ENCODE data around the gene CDK8. TPM values are rescaled to one million over a fixed set of nuclear protein-coding genes. Genes with fewer than 3 reads are reported as not detected.

Gene CDK8
- total and polyA plus RNA-seq, 2 donors (not counting 1 experiment from before 2014, with no cell fraction given) = 17.7 to 19.7 TPM

DNA sequence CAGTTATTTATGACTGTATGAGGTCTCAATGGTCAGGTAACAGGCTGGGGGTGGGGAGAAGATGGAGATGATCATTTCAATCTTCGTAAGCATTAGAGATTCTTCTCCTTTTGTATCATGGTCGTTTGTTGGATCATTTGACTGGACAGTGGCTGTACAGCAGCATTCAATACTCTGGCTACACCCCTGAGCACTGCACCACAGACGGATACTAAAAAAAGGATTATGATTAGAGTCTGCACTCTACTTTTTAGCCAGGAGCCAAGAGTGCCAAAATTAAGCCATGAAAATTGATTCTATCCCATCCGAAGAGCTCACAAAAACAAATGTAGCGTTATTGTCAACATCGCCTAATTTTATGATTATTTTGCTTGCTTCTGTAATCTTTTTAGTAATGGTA, 41.9 kb downstream of the CDK8 start:
- TF ChIP-seq, protein P1, sequence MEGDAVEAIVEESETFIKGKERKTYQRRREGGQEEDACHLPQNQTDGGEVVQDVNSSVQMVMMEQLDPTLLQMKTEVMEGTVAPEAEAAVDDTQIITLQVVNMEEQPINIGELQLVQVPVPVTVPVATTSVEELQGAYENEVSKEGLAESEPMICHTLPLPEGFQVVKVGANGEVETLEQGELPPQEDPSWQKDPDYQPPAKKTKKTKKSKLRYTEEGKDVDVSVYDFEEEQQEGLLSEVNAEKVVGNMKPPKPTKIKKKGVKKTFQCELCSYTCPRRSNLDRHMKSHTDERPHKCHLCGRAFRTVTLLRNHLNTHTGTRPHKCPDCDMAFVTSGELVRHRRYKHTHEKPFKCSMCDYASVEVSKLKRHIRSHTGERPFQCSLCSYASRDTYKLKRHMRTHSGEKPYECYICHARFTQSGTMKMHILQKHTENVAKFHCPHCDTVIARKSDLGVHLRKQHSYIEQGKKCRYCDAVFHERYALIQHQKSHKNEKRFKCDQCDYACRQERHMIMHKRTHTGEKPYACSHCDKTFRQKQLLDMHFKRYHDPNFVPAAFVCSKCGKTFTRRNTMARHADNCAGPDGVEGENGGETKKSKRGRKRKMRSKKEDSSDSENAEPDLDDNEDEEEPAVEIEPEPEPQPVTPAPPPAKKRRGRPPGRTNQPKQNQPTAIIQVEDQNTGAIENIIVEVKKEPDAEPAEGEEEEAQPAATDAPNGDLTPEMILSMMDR (conservative IDR thresholded peaks at IDR 0.05 in 1 of 2, IDR thresholded peaks at IDR 0.05 in 1 of 2; ENCODE audit: low read depth in 1 of 2, low read length in 2 of 2) = no peak
- TF ChIP-seq EZH2 (IDR thresholded peaks at IDR 0.05; ENCODE audit: low read length, missing control alignments) = no peak

DNA sequence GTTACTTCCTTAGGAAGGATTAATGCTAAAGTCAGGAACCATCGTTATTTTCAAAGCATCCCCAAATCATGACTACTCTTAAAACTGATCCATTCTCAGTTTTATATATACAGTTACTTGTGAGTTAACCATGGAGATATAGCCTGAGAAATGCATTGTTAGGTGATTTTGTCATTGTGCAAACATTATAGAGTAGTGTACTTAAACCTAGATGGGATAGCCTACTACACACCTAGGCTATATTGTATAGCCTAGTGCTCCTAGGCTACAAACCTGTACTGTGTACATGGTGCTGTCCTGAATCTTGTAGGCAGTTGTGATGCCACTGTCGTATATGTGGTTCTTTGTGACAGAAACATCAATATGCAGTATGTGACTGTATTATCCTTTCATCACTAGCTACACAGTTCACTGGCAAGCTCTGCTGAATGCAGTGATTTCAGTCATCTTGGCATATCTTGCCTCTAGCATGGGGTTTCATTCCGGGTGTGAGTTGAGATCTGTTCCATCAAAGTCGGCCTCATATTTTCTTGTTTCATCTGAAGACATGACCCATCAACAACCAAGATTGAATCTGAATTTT, 45.3 kb downstream of the CDK8 start:
- no peaks in the 10 kb centered on the region for H3K4me1 ChIP-seq (ENCODE audit: control insufficient read depth, extremely low read depth, insufficient read depth, low read length)
- H3K79me2 ChIP-seq (ENCODE audit: control insufficient read depth, insufficient read depth, low read length) = peaks cover 4% of the 10 kb centered on the region
- no peak overlapping the region for H3K4me2 ChIP-seq (ENCODE audit: extremely low read depth, insufficient read depth, low read length)
- DNase-seq (ENCODE audit: low read depth in 2 of 2) = peak in 1 of 2 donors; percentile 20
- H2AFZ ChIP-seq (ENCODE audit: low read length) = no peak overlapping the region
- no peak overlapping the region for H3K4me3 ChIP-seq (replicated peaks in 1 of 4; ENCODE audit: control extremely low read depth in 1 of 4, insufficient read depth in 1 of 4, low read depth in 3 of 4, low read length in 4 of 4)
- no peaks in the 10 kb centered on the region for H3K27me3 ChIP-seq (ENCODE audit: control insufficient read depth, insufficient read depth, low read length)
- no peaks in the 10 kb centered on the region for H4K20me1 ChIP-seq (ENCODE audit: control insufficient read depth, extremely low read depth, insufficient read depth, low read length)
- H3K27ac ChIP-seq (ENCODE audit: insufficient read depth, low read length) = no peak overlapping the region
- TF ChIP-seq EZH2 (IDR thresholded peaks at IDR 0.05; ENCODE audit: low read length, missing control alignments) = no peak
- TF ChIP-seq, protein P1 (conservative IDR thresholded peaks at IDR 0.05 in 1 of 2, IDR thresholded peaks at IDR 0.05 in 1 of 2; ENCODE audit: low read depth in 1 of 2, low read length in 2 of 2) = no peak
- H3K9ac ChIP-seq (ENCODE audit: insufficient read depth, low read length) = no peak overlapping the region
- H3K9me3 ChIP-seq (ENCODE audit: control insufficient read depth, insufficient read depth, low read depth, low read length) = no peaks in the 10 kb centered on the region
- H3K36me3 ChIP-seq (ENCODE audit: control insufficient read depth, insufficient read depth, low read length) = no peaks in the 10 kb centered on the region

More for the DNA sequence above, 41.9 kb downstream of the CDK8 start:
- no peaks in the 10 kb centered on the region for H3K36me3 ChIP-seq (ENCODE audit: control insufficient read depth, insufficient read depth, low read length)
- no peak overlapping the region for H3K4me3 ChIP-seq (replicated peaks in 1 of 4; ENCODE audit: control extremely low read depth in 1 of 4, insufficient read depth in 1 of 4, low read depth in 3 of 4, low read length in 4 of 4)
- H3K4me2 ChIP-seq (ENCODE audit: extremely low read depth, insufficient read depth, low read length) = no peak overlapping the region
- no peaks in the 10 kb centered on the region for H3K4me1 ChIP-seq (ENCODE audit: control insufficient read depth, extremely low read depth, insufficient read depth, low read length)
- no peaks in the 10 kb centered on the region for H3K27me3 ChIP-seq (ENCODE audit: control insufficient read depth, insufficient read depth, low read length)
- no peak overlapping the region for H3K9ac ChIP-seq (ENCODE audit: insufficient read depth, low read length)
- H3K79me2 ChIP-seq (ENCODE audit: control insufficient read depth, insufficient read depth, low read length) = peaks cover 1% of the 10 kb centered on the region
- no peak overlapping the region for H3K27ac ChIP-seq (ENCODE audit: insufficient read depth, low read length)
- H2AFZ ChIP-seq (ENCODE audit: low read length) = no peak overlapping the region
- no peaks in the 10 kb centered on the region for H3K9me3 ChIP-seq (ENCODE audit: control insufficient read depth, insufficient read depth, low read depth, low read length)
- no peak for DNase-seq (ENCODE audit: low read depth in 2 of 2)
- H4K20me1 ChIP-seq (ENCODE audit: control insufficient read depth, extremely low read depth, insufficient read depth, low read length) = no peaks in the 10 kb centered on the region

DNA sequence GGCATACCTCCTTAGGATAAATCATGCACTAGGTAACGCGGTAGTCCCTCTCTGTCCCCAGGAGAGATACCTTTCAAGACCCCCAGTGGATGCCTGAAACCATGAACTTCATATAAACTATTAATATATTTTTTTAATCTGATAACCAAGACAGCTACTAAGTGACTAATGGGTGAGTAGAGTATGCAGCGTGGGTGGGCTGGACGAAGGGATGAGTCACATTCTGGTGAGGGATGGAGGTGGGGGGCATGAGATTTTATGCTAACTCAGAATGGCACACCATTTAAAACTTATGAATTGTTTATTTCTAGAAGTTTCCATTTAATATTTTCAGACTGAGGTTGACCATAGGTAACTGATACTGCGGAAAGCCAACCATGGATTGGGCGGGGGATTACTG, 46.2 kb downstream of the CDK8 start:
- Histone ChIP-seq H3K27ac (ENCODE audit: insufficient read depth, low read length) (no peak overlapping the region), H3K9ac (ENCODE audit: insufficient read depth, low read length) (no peak overlapping the region), H3K9me3 (ENCODE audit: control insufficient read depth, insufficient read depth, low read depth, low read length) (no peaks in the 10 kb centered on the region), H4K20me1 (ENCODE audit: control insufficient read depth, extremely low read depth, insufficient read depth, low read length) (no peaks in the 10 kb centered on the region), H3K4me3 (replicated peaks in 1 of 4; ENCODE audit: control extremely low read depth in 1 of 4, insufficient read depth in 1 of 4, low read depth in 3 of 4, low read length in 4 of 4) (no peak overlapping the region), H3K4me1 (ENCODE audit: control insufficient read depth, extremely low read depth, insufficient read depth, low read length) (no peaks in the 10 kb centered on the region), H3K79me2 (ENCODE audit: control insufficient read depth, insufficient read depth, low read length) (peaks cover 4% of the 10 kb centered on the region), H3K36me3 (ENCODE audit: control insufficient read depth, insufficient read depth, low read length) (no peaks in the 10 kb centered on the region), H3K4me2 (ENCODE audit: extremely low read depth, insufficient read depth, low read length) (no peak overlapping the region), H2AFZ (ENCODE audit: low read length) (no peak overlapping the region), H3K27me3 (ENCODE audit: control insufficient read depth, insufficient read depth, low read length) (no peaks in the 10 kb centered on the region)
- no peak for TF ChIP-seq EZH2 (IDR thresholded peaks at IDR 0.05; ENCODE audit: low read length, missing control alignments)
- TF ChIP-seq, protein P1 (conservative IDR thresholded peaks at IDR 0.05 in 1 of 2, IDR thresholded peaks at IDR 0.05 in 1 of 2; ENCODE audit: low read depth in 1 of 2, low read length in 2 of 2) = no peak
- peak; percentile 32 to 89 for DNase-seq (ENCODE audit: low read depth in 2 of 2)
